HS-5 (cell line): ENCODE measurements around the gene TLX1.

Source experiments
- DNase-seq: peaks from one replicate; pipeline ENCODE4 v3.0.0-alpha.2; 2012; ENCODE audit warnings: low read depth

TLX1 gene

DNA sequence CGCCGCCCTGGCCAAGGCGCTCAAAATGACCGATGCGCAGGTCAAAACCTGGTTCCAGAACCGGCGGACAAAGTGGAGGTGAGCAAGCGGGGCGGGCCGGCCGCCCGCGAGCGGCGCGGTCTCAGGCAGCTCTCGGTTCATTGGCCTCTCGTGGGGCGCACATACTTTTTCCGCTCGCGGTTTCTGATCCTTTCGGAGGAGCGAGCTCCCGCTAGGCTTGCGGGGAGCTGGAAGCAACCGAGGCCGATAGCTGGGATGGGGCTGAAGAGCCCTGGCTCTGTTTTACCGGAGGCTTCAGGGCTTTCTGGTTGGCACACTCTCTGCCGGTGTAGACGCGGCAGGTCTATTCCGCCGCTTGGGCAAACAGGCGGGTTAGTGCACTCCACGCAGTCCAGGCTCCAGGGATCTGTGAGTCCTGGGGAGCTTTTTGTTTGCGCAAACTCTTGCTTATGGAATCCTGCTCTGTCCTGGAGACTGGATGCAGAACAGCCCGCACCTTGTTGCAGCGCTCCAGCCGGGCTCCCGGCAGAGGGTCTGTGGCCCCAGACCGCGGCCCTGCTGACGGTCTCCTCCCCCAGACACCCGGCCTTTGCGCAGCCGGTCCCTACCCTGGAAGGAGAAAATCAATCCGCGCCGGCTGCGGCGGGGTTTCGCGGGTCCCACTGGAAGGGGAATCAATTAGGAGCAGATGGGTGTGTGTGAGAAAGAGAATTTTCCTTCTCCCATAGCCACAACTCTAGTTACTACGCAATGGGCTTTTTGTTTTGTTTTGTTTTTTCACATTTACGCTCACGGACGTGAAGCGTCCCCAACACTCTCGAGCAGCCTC, 3.4 kb downstream of the TLX1 start:
- DNase-seq: no peak

DNA sequence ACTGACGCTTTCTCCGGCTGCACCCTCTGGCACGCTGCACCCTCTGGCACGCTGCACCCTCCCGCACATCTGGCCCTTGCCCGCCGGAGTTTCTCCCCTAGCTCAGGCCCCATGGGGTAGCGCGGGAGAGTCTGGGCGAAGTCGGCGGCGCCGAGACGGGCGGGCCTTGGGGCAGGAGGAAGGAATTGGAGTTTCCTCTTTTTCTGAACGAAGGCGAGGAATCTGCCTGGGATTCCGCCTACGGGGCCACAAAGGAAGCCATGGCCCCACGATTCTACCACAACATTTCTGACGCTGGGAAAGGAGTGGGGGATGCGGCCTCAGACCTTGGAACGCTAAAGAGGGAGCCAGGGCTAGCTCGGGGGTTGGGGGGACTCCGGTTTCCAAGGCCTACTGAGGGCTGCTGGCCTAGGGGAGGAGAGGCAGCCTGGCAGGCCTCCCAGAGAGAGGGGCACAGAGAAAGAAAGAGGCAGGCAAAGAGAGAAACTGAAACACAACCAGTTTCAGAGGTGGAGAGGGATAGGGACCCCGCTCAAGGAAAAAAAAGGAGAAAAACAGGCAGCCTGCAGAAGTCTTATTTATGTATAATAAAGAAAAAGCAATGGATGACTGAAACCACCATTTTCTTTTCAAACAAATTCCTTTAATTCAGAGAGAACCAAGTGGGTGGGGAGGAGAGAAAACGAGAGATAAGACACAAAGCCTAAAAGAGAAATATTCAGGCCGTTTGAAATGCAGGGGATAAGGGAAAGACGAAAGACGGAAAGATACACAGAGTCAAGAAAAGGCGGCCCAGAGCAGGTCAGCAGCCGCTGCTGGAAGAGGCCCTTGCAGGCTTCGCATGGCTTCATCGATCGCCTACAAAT, 4.3 kb downstream of the TLX1 start:
- DNase-seq: no peak

DNA sequence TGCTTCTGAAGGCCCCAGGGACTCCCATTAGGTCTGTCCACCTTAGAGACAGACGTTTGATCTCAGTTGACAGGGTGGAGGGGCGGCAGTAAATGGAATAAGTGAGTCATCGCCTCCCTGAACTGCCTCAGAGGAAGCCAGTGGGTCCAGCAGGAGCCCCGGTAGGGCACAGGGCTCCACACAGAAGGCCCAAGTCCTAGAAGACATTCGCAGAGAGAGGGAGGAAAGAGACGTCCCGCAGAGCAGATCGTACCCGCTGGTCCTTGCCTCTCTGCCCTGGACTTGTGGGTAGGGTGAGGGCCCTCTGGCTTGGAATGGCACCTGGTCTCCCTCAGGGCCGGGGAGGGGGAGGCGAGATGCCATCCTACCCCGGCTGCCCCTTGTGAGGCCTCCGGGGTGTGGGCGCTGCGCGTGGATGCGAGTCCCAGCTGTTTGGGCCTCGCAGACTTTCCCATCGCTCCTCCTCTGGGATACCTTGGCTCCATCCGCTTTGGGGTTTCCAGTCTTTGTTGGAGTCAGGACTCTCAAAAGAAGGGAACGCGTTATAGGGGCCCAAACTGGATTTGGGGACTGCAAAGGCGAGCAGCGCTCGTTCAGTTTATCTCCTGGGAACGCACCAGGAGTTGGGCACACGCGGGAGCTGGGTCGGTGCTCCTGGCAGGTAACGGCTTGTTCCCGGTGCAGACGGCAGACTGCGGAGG, 5.1 kb downstream of the TLX1 start:
- no peak for DNase-seq

DNA sequence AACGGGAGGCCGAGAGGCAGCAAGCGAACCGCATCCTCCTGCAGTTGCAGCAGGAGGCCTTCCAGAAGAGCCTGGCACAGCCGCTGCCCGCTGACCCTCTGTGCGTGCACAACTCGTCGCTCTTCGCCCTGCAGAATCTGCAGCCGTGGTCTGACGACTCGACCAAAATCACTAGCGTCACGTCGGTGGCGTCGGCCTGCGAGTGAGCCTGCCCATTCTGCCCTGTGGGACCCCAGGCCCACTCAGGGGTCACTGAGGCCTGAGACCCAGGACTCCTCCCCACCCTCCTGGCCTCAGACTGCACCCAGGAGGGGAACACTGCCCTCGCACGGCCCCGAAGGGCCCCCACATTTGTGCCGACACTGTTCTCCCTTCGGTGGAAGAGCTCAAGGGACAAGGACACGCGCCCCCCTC, 5.6 kb downstream of the TLX1 start:
- DNase-seq: no peak

DNA sequence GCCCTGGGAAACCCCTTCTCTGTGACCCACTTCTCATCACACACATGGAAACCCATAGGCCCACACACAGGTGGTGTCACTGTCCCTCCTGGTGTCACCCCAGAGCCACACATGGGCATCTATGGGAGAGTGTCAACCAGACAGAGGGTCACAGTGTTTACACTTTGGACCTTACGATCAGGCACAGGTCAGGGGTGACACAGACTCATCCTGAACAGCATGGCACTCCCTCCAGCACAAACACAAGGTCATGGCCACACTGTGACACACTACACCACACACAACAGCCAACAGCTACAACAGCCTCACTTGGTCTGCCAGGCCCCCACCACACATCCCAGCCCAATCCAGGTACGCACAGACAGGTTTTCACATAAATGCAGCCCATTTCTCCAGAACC, 6.2 kb downstream of the TLX1 start:
- no peak for DNase-seq

DNA sequence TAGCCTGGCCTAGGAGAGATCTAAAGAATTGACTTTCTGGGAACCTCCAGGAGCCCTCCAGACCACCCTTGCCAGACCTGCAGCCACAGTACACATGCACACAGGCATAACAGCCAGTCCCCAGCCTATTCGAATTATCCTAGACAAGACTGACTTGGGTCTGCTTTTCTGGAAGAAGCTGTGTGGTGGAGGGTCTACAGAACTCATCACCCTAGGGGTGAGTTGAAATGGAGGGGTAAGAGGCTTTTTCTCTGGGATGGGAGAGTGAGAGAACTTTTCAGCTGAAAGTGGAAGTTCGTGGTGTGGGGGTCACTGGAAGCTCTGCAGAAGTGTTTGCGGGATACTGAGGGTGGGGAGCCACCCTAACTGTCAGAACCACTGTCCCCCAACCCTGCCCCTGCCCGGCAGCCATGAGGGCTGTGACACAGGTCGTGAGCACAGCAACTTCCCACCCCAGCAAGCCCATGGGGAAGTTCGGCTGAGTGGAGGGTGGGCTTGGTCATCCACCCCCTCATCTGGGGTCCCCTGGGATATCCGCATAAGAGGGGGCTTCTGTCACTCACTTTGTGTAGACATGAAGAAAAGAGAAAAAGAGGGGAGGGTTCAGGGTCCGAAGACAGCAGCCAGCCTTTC, 7.8 kb downstream of the TLX1 start:
- DNase-seq: no peak

DNA sequence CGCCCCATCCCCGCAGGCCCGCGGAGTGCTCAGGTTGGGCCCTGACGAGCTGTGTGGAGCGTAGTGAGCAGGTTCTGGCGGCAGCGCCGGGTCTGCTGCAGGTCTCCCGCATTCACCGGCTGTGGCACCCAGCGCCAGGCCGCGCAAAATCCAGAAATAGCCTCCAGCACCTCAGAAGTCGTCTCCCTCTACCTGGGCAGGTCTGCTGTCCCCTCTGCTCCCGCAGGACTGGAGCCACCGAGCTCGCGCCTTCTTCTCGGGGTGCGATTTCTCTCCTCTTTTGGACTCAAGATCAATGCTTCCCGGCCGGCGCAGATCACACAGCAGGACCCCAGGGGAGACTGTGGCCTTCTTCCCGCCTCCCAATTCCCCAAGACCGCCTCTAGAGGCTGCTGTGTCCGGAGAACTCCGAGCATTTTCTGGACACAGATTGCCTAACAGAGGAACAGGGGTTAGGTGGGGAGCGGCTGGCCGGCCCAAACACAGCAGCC, 8.4 kb downstream of the TLX1 start:
- DNase-seq: no peak

DNA sequence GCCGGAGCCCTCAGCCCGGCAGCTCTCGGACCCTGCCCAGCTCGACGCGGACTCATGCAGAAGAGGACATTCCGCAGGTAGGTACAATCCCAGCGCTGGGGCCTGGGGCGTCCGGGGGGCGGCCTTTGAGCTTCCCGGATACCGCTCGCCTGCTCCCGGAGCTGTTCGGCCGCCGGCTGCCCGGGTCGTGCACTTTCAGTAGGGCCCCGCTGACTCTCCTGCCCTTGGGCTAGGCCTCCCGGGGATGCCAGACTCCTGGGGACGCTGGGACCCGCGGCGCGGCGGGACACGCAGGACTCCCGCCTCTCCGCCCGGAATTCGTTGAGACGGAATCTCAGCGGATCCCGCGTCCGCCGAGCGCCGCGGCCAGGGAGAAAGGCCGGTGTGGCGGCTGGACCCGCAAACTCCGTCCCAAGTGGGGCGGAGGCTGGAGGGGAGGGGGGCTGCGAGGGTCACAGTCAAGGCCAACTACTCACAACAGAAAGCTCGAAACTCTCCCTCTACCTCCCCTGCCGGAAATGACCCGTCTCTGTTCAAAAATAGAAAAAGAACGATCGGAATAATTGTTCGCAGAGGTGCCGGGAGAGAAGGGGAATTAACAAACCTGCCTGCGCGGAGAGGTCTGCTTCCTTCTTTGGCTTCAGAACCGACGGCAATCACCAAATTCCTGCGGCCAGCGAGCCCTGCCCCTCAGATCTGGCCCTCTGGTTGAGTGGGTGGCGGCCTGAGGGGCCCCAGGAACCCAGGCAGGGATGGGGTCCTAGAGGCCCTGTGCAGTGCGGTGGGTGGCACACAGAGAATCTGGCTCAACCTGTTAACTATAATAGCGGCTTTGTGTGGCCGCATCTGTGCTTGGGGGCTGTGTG, 9.2 kb downstream of the TLX1 start:
- DNase-seq: no peak

DNA sequence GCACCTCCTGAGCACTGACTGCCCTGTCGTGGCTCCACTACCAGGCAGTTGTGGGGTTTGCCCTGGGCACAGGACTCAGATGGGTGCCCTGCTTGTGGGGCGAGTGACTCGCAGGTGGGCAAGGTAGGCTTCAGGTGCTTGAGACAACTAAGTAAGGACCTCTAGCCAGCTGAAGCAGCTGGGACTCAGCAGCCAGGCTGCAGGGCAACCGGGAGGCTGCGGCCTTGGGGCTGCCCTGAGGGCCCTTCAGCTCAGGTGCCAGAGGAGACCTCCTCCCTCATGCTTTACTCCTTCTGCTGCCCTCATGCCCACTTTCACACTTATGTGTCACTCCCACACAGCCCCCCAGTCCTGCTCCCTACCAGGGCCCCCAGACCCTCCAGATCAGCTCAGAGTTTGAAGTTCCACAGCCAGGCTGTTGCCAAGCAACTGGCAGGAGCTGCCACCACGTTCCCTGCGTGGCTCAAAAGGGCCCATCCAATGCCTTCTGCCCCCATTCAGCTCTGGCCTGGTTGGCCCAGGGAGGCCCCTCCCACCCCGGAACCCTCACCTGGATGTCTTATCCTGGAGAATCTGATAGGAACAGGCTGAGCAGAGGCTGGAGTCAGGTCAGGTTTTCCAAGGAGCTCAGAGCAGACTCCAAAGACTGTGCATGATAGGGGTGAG, 10.0 kb downstream of the TLX1 start:
- DNase-seq: no peak

DNA sequence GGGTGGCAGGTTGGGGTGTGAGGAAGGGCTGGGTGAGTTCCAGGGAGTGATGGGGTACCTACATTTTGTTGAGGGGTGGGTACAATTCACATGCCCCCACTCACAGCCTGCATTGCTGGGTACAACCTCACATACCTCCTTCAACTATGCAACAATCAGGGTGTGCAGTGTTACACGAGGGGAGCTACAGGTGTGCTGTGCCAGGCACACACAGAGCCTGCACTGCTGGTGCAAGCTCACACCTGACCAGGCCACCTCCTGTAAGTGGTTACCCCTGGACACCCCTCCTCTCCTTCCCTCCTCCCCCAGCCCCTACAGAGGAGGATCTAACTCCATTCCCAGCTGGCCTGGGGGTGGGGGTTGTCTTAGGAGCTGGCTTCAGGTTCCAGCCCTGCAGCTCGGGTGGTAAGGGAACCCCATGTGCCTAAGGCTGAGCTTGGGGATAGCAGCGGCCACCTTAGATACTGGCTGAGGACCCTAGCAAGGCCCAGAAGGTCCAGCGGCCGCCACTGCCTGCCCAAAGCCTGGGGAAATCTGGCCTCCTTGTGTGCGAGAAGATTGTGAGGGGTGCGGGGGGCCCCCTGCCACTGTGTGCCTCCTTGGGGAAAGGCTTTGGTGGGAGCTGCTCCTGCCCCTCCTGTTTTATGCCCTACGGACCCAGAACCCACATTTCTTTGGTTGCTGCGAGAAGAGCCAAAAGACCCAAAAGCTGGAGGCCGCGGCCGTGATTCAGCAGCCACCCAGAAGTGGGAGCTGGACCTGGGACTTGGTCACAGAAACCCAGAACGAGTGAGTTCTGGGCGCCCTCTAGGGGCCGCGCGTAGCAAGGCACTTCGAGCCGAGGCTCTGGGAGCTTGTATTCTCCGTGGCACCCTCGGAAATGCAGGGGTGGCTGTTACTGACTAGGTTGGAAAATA, 10.8 kb downstream of the TLX1 start:
- peak; percentile 40 for DNase-seq

DNA sequence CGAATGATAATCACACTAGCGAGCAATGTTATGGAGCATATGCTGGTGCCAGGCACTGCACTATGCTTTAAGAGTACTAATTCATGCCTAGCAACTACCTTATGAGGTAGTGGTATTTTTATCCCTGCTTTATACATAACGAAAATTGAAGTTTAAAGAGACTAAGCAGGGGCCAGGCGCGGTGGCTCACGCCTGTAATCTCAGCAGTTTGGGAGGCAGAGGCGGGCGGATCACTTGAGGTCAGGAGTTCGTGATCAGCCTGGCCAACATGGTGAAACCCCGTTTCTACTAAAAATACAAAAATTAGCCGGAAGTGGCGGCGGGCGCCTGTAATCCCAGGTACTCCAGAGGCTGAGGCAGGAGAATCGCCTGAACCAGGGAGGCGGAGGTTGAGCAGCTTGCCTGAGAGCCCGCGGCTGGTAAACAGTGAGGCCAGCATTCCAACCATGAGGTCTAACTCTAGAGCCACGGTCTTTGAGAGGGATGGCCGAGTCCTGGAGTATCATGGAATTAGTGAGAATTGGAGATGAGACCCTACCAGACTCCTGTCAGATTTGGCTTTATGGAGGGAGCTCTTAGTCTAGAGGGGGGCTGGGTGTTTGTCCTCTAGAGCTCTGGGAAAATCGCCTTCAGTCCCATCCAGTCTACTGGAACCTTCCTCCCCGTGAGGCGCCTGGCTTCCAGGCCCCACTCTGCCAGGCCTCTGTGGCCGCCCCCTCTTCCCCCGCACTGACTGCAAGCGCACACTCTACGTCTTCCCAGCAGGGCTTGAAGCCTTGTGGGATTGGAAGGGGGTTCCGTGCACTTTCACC, 11.6 kb downstream of the TLX1 start:
- DNase-seq: no peak

DNA sequence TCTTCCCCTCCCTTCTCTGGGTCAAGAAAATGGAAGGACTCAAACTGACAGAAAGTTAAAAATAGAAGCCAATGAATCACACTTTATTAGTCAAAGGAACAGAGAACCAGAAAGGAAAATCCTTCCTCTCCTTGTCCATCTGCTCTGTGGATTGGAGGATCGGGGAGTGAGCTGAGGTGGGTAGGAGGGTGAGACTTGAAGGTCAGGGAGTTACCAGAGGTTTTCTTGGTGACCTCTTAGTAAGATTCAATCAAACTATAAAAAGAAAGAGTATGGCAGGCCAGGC, 12.2 kb downstream of the TLX1 start:
- no peak for DNase-seq

DNA sequence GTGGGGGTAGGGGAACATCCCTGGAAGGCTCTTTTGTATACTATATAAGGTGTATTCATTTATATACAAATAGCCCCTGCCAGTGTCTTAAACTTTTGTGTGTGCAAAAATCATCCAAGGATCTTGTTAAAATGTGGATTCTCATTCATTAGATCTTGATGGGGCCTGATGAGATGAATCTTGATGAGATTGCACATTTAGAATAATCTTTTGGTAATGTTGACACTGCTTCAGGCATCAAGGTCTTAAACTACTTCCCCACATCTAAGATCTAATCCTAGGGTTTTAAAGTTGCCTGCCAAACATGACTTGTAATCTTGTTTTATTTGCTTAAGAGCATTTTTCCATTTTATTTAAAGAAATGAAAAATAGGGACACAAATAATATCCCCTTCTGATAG, 13.0 kb downstream of the TLX1 start:
- no peak for DNase-seq

DNA sequence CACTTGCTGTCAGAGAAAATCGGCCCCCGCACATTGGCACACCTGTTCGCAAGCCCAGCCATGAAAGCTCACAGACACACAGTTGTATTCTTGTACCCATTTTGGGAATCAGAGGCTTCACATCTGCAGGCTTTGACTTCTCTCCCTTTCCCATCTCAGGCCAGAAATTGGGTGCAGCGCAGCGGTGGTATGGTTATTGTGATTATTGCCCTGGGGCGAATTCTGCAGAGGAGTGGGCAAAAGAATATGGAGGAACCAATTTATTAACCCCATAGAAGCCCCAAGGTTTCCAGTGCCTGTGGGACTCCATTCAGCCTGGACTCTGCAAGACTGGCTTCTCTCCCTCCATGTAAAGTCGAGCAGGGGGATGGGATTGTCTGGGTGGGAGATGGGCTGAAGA, 14.0 kb downstream of the TLX1 start:
- DNase-seq: no peak

DNA sequence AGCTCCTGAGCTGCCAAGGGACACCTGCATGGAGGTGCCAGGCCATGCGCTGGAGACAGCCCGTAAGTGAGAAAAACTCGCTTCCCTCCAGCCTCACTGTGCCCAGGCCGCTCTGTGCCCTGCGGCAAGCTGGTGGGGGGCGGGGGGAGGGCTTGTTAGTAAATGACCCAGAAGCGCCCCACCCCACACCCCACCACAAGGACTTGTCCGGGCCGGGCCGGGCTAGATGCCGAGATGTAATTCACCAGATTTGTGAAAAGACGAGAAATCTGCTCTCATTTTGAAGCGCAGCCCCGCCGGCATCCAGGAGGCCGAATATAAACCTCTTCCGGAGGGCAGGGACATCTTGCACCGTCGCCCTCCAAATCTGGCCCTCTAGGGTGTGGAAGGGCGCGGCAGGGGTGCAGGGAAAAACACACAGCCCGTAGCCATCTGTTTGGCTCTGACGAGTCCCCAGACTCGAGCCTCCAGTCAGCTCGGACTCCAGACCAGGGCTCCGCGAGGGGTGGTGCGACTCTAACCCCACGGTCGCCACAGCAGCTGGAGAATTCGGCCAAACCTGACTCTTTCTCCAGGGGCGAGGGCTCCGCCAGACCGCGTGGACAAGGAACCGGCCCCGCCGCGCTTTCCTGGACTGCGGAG, 14.8 kb downstream of the TLX1 start:
- DNase-seq: no peak

DNA sequence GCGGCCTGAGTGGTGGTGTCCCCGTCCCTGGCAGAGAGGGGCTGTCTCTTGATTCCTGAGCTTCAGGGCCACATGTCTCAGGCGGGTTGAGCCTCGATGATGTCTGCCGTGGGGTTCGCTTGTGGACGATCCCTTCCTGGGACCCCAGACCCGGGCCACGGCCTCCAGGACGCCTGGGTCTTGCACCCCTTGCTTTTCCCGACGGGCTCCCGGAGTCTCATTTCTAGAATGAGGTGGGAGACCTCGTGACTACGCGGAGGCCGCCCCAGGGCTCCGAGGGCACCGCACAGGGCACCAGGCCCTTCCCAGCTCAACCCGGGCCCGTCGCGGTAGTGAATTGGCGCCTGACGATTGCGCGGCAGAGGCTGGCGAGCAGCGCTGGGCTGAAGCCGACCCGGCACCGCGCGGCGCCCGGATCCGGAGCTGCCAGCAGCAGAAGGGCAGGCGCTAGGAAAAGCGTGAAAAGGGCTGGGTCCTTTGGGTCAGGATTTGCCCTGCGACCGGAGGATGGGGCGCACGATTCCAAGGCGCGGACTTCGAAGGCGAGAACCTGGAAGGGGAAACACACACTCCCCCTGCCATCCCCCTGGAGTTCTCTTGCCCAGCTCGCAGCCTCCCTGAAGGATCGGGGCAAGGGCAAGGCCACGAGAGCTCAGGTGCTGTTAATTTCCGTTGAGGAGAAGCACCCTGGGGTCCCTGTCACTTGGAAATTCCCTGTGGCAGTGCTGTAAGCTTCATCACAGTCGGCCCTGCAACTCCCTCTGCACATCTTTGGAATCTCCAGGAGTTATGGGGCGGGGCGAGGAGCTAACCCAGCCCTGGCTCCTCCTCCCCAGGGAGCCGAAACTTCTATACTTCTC, 15.5 kb downstream of the TLX1 start:
- no peak for DNase-seq

DNA sequence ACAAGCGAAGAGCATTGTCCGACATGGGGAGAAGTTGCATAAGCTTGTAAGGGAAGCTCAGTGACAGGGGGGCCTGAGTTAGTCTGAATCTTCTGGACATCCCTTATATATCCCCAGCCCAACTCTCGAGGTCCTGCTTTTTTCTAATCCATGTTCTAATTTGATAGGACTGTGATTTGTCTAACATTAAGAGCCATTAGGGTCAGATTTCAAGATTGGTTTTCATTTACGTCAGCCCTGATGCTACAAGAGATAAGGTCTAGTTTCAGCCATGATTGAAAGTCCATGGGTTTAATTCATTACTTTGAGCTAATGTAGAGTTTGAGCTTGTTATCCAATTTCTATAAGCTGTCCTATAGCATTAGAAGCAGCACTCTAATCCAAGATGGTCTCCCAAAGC, 20.3 kb downstream of the TLX1 start:
- DNase-seq: no peak
